H1 (cell line): Measurements from ENCODE around the gene RAB26. TPM values are rescaled to one million over a fixed set of nuclear protein-coding genes. Genes with fewer than 3 reads are reported as not detected.

Source experiments
- BACH1 ChIP-seq: IDR thresholded peaks from 2 replicates; pipeline ENCODE4 v1.6.1; 2012; ENCODE audit warnings: low read length, improper control_type of control experiment
- CBX8 ChIP-seq: fragments of 300-800, 300-1000 bp; sonication (generic); IDR thresholded peaks from 2 replicates; pipeline ENCODE4 v1.7.1; 2016; ENCODE audit warnings: low read depth, low read length, borderline replicate concordance
- CEBPB ChIP-seq: IDR thresholded peaks from 2 replicates; pipeline ENCODE4 v1.6.1; 2012; ENCODE audit warnings: low read depth, low read length
- CHD7 ChIP-seq: fragments of 300-600 bp; sonication (generic); IDR thresholded peaks from 2 replicates; pipeline ENCODE4 v1.7.1; 2012; ENCODE audit warnings: low read length, moderate library complexity, mild to moderate bottlenecking, inconsistent platforms; ENCODE audit not compliant: insufficient replicate concordance
- E2F6 ChIP-seq: IDR thresholded peaks from 2 replicates; pipeline ENCODE4 v1.6.1; 2012; ENCODE audit warnings: inconsistent platforms
- EP300 ChIP-seq, 2 experiments: IDR thresholded peaks; 1 replicate in 1 of 2; 2 replicates in 1 of 2; pipeline ENCODE4 v1.6.1; 2011 to 2012; ENCODE audit warnings: low read depth in 2 of 2, low read length in 2 of 2, mild to moderate bottlenecking in 2 of 2, borderline replicate concordance in 1 of 2, inconsistent platforms in 1 of 2, moderate library complexity in 1 of 2
- HDAC6 ChIP-seq: IDR thresholded peaks from one replicate; pipeline ENCODE4 v1.7.1; 2012; ENCODE audit warnings: low read depth, mild to moderate bottlenecking, inconsistent platforms, low read length, moderate library complexity
- POLR2AphosphoS5 ChIP-seq: IDR thresholded peaks from 2 replicates; pipeline ENCODE4 v1.6.1; 2011; ENCODE audit warnings: low read depth, low read length
- SAP30 ChIP-seq: fragments of 300-600 bp; sonication (generic); IDR thresholded peaks from 2 replicates; pipeline ENCODE4 v1.7.1; 2012; ENCODE audit warnings: low read length, moderate library complexity, mild to moderate bottlenecking, inconsistent platforms; ENCODE audit not compliant: insufficient read depth, insufficient replicate concordance
- SIX5 ChIP-seq: IDR thresholded peaks from 2 replicates; pipeline ENCODE4 v1.6.1; 2011; ENCODE audit warnings: mild to moderate bottlenecking, low read depth, low read length
- ZNF274 ChIP-seq: IDR thresholded peaks from 2 replicates; pipeline ENCODE4 v1.7.0; 2012; ENCODE audit warnings: low read length, borderline replicate concordance; ENCODE audit errors: extremely low read depth
- polyA plus RNA-seq, 7 experiments: library from polyadenylated mRNA; depleted of rRNA in 3 of 7; stranded (reverse) in 5 of 7; unstranded in 2 of 7; fragments of >200 nt in 5 of 7; fragments of 200-250 nt in 2 of 7; gene quantifications; 1 replicate in 5 of 7; 2 replicates in 1 of 7; 4 replicates in 1 of 7; pipeline versions ENCODE4 v1.2.1 to v1.2.3, GENCODE V29; 2011 to 2013; ENCODE audit warnings: missing spikeins in 2 of 7, mixed read lengths in 2 of 7
- total RNA-seq: library from RNA; stranded (reverse); fragmentation: NEBNext Ultra II Directional; extraction: Animal tissue kit (Norgen Biotek cat#: 25700); gene quantifications from 2 replicates; pipeline ENCODE4 v1.2.1, GENCODE V29; 2021

The RAB26 gene
- total and polyA plus RNA-seq, 2 of the 8 experiments (the other 6 are each of a cell fraction or from before 2014, with no cell fraction given): 4.3 to 5.4 TPM

DNA sequence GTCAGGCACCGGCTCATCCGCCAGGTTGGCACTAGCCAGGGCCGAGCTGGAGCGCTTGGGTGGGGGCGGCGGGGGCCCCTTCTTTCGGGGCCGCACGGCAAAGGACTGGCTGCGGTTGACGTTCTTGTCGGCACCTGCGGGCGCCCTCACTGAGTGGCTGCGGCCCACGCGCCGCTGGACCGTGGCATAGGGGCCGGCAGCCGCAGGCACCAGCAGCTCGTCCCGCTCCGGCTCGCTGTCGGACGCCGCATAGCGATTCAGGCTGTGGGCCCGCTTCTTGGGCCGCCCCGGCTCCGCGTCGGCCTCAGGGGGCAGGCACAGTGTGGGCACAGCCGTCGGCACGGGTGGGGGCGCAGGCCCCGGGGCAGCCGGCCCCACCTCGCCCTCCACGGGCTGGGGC, 32.0 kb downstream of the RAB26 start (continued):
- TF ChIP-seq CHD7 (no peak), SAP30 (no peak), CBX8 (no peak), E2F6 (no peak), BACH1 (no peak), HDAC6 (no peak), EP300 (IDR thresholded peaks at IDR 0.05; ENCODE audit: borderline replicate concordance in 1 of 2, low read depth in 2 of 2, low read length in 2 of 2) (no peak), ZNF274 (no peak), CEBPB (no peak), POLR2AphosphoS5 (no peak), SIX5 (no peak)
